ENCODE data around the gene TSC22D4.

DNA sequence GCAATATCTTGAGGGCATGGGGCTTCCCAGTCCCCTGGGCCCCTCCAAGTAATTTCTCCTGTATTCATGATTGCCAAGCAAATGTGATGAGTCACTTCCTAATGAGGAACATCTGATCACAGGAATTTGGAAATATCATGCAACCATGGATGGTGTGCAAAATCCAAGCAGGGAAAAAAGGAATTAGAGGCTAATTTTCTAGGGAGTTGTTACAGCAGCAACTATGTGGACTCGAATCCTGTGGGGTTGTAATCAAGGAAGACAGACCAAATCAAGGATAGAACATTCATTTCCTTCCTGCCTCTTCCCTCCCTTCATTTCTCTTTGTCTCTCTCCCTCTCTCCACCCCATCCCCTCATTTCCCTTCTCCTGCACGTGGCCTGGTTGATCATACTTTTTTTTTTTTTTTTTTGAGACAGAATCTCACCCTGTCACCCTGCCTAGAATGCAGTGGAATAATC is 36.1 kb upstream of the TSC22D4 start:
- TF ChIP-seq RAD21 (IDR thresholded peaks at IDR 0.05; ENCODE audit: low read length) (no peak), RFX5 (IDR thresholded peaks at IDR 0.05; ENCODE audit: low read length) (no peak), EP300 (IDR thresholded peaks at IDR 0.05; ENCODE audit: borderline replicate concordance in 1 of 2, low read depth in 1 of 2, low read length in 1 of 2) (peak; percentile 9 to 56; a peak in 1 of 4 replicates), FOXM1 (IDR thresholded peaks at IDR 0.05; ENCODE audit: low read depth) (no peak), JUND (IDR thresholded peaks at IDR 0.05) (peak; percentile 86; the same call in 1 of the 2 replicates)
- TF ChIP-seq, protein P1, sequence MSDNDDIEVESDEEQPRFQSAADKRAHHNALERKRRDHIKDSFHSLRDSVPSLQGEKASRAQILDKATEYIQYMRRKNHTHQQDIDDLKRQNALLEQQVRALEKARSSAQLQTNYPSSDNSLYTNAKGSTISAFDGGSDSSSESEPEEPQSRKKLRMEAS (IDR thresholded peaks at IDR 0.05; ENCODE audit: low read depth) = peak; percentile 83
- TF ChIP-seq, protein P2, sequence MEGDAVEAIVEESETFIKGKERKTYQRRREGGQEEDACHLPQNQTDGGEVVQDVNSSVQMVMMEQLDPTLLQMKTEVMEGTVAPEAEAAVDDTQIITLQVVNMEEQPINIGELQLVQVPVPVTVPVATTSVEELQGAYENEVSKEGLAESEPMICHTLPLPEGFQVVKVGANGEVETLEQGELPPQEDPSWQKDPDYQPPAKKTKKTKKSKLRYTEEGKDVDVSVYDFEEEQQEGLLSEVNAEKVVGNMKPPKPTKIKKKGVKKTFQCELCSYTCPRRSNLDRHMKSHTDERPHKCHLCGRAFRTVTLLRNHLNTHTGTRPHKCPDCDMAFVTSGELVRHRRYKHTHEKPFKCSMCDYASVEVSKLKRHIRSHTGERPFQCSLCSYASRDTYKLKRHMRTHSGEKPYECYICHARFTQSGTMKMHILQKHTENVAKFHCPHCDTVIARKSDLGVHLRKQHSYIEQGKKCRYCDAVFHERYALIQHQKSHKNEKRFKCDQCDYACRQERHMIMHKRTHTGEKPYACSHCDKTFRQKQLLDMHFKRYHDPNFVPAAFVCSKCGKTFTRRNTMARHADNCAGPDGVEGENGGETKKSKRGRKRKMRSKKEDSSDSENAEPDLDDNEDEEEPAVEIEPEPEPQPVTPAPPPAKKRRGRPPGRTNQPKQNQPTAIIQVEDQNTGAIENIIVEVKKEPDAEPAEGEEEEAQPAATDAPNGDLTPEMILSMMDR (IDR thresholded peaks at IDR 0.05) = no peak
